ENCODE measurements around the gene BCKDHB.

GRCh38 chr6:80151635-80152034 lies 45.2 kb downstream of the BCKDHB start:
- TF ChIP-seq CTCF (IDR thresholded peaks at IDR 0.05) (no peak), POLR2A (IDR thresholded peaks at IDR 0.05) (no peak)
